ENCODE data around the gene LGI4.
"Not testable (repeated sequence)": the region's sequence is repeated elsewhere in the genome, so short reads cannot be mapped to it uniquely, and the experiment has no call there.

LGI4 gene

DNA sequence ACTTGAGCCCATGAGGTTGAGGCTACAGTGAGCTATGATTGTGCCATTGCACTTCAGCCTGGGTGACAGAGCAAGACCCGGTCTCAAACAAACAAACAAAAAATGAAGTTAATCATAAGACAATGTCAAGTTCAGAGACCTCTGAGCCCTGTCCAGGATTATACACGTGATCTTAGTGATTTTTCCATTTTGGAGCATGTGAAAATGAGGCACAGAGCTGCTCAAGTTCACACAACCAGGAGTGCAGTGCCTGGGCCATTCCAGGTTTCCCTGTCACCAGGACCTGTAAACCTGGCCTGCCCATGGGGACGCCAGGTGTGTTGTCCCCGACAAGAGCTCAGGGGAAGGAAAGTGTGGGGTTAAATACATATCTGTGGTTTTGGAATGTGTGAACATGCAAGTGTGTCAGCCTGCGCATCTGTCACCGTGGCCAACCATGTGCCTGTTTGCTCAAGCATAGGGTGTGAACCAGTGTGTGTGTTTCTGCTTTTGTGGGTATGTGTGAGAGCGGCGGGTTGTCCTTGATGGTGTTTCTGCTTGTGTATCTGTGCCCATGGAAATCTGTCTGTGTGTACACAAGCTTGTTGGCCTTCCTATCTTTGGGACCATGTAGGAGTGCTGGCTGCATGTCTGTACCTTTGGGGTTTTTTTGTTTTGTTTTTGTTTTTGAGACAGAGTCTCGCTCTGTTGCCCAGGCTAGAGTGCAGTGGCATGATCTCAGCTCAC lies 2.3 kb upstream of the LGI4 start:
- Histone ChIP-seq H3K36me3 (ENCODE audit: insufficient read depth, low read length) (no peaks in the 10 kb centered on the region), H3K4me1 (ENCODE audit: insufficient read depth, low read length) (peaks cover 19% of the 10 kb centered on the region), H3K4me3 (ENCODE audit: low read depth in 1 of 2, low read length in 2 of 2) (no peak overlapping the region), H3K9ac (ENCODE audit: low read length) (no peak overlapping the region), H3K27me3 (ENCODE audit: control insufficient read depth in 1 of 2, insufficient read depth in 2 of 2, low read length in 2 of 2) (peaks cover 7 to 33% of the 10 kb centered on the region in 2 donors), H3K9me3 (ENCODE audit: low read length) (no peaks in the 10 kb centered on the region), H3K27ac (ENCODE audit: low read depth, low read length) (no peak overlapping the region)

- no peak overlapping the region for H3K9ac ChIP-seq (ENCODE audit: low read length)
- H3K9me3 ChIP-seq (ENCODE audit: low read length): no peaks in the 10 kb centered on the region
- H3K4me1 ChIP-seq (ENCODE audit: insufficient read depth, low read length): peaks cover 11% of the 10 kb centered on the region
- peaks cover 0 to 24% of the 10 kb centered on the region in 2 donors for H3K27me3 ChIP-seq (ENCODE audit: control insufficient read depth in 1 of 2, insufficient read depth in 2 of 2, low read length in 2 of 2)
- H3K36me3 ChIP-seq (ENCODE audit: insufficient read depth, low read length): no peaks in the 10 kb centered on the region
- no peak overlapping the region for H3K4me3 ChIP-seq (ENCODE audit: low read depth in 1 of 2, low read length in 2 of 2)
- H3K27ac ChIP-seq (ENCODE audit: low read depth, low read length): no peak overlapping the region
These were observed 1.4 kb upstream of the LGI4 start for GRCh38 chr19:35136231-35136630.

DNA sequence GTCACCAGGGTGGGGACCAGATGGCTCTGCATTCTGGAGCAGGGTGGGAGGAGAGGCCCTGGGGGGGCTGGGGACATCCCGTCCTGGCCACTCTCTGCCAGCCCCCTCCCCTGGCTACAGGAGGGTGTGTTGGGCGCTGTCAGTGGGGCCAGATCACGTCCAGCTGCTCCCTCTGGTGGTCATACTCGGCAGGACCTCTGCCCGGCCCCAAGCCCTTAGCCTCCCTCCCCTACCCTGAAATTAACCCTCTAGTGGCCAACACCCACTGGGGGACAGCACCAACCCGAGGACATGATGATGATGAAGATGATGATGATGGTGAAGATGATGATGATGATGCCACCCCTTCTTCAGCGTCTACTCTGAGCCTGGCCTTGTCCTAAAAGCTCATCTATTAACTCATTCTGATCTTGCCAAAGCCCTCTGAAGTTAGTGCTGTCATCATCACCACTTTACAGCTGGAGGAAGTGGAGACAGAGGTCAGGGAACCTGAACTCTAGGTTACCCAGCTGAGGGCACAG lies 590 bp upstream of the LGI4 start:
- H3K4me3 ChIP-seq (ENCODE audit: low read depth in 1 of 2, low read length in 2 of 2): no peak overlapping the region
- H3K9ac ChIP-seq (ENCODE audit: low read length): no peak overlapping the region
- H3K36me3 ChIP-seq (ENCODE audit: insufficient read depth, low read length): no peaks in the 10 kb centered on the region
- peaks cover 10% of the 10 kb centered on the region for H3K4me1 ChIP-seq (ENCODE audit: insufficient read depth, low read length)
- peaks cover 0 to 24% of the 10 kb centered on the region in 2 donors for H3K27me3 ChIP-seq (ENCODE audit: control insufficient read depth in 1 of 2, insufficient read depth in 2 of 2, low read length in 2 of 2)
- peak overlapping the region; percentile 34 for H3K27ac ChIP-seq (ENCODE audit: low read depth, low read length)
- H3K9me3 ChIP-seq (ENCODE audit: low read length): no peaks in the 10 kb centered on the region

GRCh38 chr19:35133826-35134225 lies 1.0 kb downstream of the LGI4 start:
- Histone ChIP-seq H3K27ac (ENCODE audit: low read depth, low read length) (no peak overlapping the region), H3K4me1 (ENCODE audit: insufficient read depth, low read length) (peaks cover 4% of the 10 kb centered on the region), H3K9me3 (ENCODE audit: low read length) (no peaks in the 10 kb centered on the region), H3K27me3 (ENCODE audit: control insufficient read depth in 1 of 2, insufficient read depth in 2 of 2, low read length in 2 of 2) (peaks cover 0 to 8% of the 10 kb centered on the region in 2 donors), H3K9ac (ENCODE audit: low read length) (no peak overlapping the region), H3K36me3 (ENCODE audit: insufficient read depth, low read length) (no peaks in the 10 kb centered on the region), H3K4me3 (ENCODE audit: low read depth in 1 of 2, low read length in 2 of 2) (no peak overlapping the region)

- Histone ChIP-seq H3K27me3 (ENCODE audit: control insufficient read depth in 1 of 2, insufficient read depth in 2 of 2, low read length in 2 of 2) (no peaks in the 10 kb centered on the region), H3K9ac (ENCODE audit: low read length) (no peak overlapping the region), H3K4me3 (ENCODE audit: low read depth in 1 of 2, low read length in 2 of 2) (no peak overlapping the region), H3K27ac (ENCODE audit: low read depth, low read length) (no peak overlapping the region), H3K4me1 (ENCODE audit: insufficient read depth, low read length) (peaks cover 4% of the 10 kb centered on the region), H3K36me3 (ENCODE audit: insufficient read depth, low read length) (no peaks in the 10 kb centered on the region), H3K9me3 (ENCODE audit: low read length) (no peaks in the 10 kb centered on the region)
These were observed 2.6 kb downstream of the LGI4 start for GRCh38 chr19:35132254-35132653.

DNA sequence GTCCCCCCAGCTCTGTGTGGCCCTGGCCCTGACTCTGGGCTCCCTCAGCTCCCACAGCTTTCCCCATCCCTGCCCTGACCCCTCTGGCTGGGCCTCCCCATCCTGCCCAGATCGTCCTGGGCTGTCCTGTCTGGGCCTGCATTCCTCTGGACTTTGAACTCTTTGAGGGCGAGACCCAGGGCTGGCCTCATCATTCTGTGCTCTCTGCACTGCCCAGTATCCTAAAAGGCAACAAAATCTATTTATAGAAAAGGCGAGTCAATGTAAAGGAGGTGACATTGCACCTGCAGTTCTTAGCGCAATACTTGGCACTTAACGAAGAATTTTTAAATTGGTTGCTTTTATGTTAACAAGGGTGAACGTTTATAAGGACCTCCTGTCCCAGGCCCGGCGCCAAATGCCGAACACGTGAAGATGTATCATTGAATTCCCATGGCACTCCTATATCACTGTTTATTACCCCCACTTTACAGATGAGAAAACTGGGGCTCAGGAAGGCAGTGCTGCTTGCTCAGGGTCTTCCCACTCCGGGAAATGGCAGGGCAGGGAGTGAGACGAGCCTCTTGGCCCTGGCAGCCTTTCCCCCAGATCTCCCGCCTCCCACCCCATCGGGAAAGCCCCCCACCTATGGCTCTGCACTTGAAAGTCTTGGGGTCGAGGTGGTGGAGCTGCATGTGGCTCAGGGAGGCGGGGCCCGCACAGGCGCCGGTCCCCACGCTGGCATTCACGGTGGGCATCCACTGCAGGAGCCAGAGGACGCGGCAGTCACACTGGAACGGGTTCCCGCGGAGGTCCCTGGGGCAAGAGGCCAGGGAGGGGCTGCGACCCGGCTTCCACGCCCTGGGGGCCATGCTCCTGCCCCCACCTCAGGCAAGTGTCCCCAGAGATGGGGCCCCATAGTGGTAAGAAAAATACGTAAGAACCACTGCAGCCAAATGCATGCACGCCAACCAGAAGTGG lies 3.8 kb downstream of the LGI4 start:
- no peak overlapping the region for H3K27ac ChIP-seq (ENCODE audit: low read depth, low read length)
- H3K9ac ChIP-seq (ENCODE audit: low read length): no peak overlapping the region
- H3K4me3 ChIP-seq (ENCODE audit: low read depth in 1 of 2, low read length in 2 of 2): no peak overlapping the region
- no peaks in the 10 kb centered on the region for H3K9me3 ChIP-seq (ENCODE audit: low read length)
- H3K36me3 ChIP-seq (ENCODE audit: insufficient read depth, low read length): no peaks in the 10 kb centered on the region
- no peaks in the 10 kb centered on the region for H3K27me3 ChIP-seq (ENCODE audit: control insufficient read depth in 1 of 2, insufficient read depth in 2 of 2, low read length in 2 of 2)
- peaks cover 4% of the 10 kb centered on the region for H3K4me1 ChIP-seq (ENCODE audit: insufficient read depth, low read length)

GRCh38 chr19:35129724-35130274 lies 5.1 kb downstream of the LGI4 start:
- H3K4me1 ChIP-seq (ENCODE audit: insufficient read depth, low read length); H3K4me3 ChIP-seq (ENCODE audit: low read depth in 1 of 2, low read length in 2 of 2); H3K27ac ChIP-seq (ENCODE audit: low read depth, low read length); H3K27me3 ChIP-seq (ENCODE audit: control insufficient read depth in 1 of 2, insufficient read depth in 2 of 2, low read length in 2 of 2); H3K36me3 ChIP-seq (ENCODE audit: insufficient read depth, low read length); H3K9me3 ChIP-seq (ENCODE audit: low read length); H3K9ac ChIP-seq (ENCODE audit: low read length): not testable (repeated sequence)

GRCh38 chr19:35128398-35129057 lies 6.3 kb downstream of the LGI4 start:
- Histone ChIP-seq H3K9ac (ENCODE audit: low read length) (no peak overlapping the region), H3K4me3 (ENCODE audit: low read depth in 1 of 2, low read length in 2 of 2) (no peak overlapping the region), H3K9me3 (ENCODE audit: low read length) (no peaks in the 10 kb centered on the region), H3K27me3 (ENCODE audit: control insufficient read depth in 1 of 2, insufficient read depth in 2 of 2, low read length in 2 of 2) (no peaks in the 10 kb centered on the region), H3K4me1 (ENCODE audit: insufficient read depth, low read length) (peaks cover 7% of the 10 kb centered on the region), H3K27ac (ENCODE audit: low read depth, low read length) (no peak overlapping the region), H3K36me3 (ENCODE audit: insufficient read depth, low read length) (no peaks in the 10 kb centered on the region)

DNA sequence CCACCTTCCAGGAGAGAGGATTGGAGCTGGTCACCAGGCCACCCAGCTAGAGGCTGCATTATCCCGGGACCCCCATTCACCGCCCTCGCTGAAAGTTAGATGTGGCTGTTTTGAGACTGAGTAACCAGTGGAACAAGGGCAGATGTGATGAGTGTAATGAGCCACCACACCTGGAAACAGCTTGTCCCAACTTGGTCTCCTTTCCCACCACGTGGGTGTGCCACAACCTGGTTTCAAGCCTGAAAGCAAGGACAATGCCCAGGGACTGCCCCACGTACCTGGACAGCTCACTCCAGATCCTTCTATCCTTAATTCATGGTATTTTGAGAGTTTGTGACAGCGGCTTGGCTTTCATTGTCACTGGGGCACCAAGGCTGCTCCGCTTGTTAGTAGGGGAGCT lies 7.0 kb downstream of the LGI4 start:
- Histone ChIP-seq H3K9me3 (ENCODE audit: low read length) (no peaks in the 10 kb centered on the region), H3K9ac (ENCODE audit: low read length) (no peak overlapping the region), H3K27ac (ENCODE audit: low read depth, low read length) (no peak overlapping the region), H3K36me3 (ENCODE audit: insufficient read depth, low read length) (no peaks in the 10 kb centered on the region), H3K27me3 (ENCODE audit: control insufficient read depth in 1 of 2, insufficient read depth in 2 of 2, low read length in 2 of 2) (no peaks in the 10 kb centered on the region), H3K4me1 (ENCODE audit: insufficient read depth, low read length) (peaks cover 7% of the 10 kb centered on the region), H3K4me3 (ENCODE audit: low read depth in 1 of 2, low read length in 2 of 2) (no peak overlapping the region)

GRCh38 chr19:35126624-35126959 lies 8.3 kb downstream of the LGI4 start:
- H3K4me1 ChIP-seq (ENCODE audit: insufficient read depth, low read length): peaks cover 7% of the 10 kb centered on the region
- no peak overlapping the region for H3K4me3 ChIP-seq (ENCODE audit: low read depth in 1 of 2, low read length in 2 of 2)
- H3K9me3 ChIP-seq (ENCODE audit: low read length): no peaks in the 10 kb centered on the region
- no peak overlapping the region for H3K27ac ChIP-seq (ENCODE audit: low read depth, low read length)
- H3K27me3 ChIP-seq (ENCODE audit: control insufficient read depth in 1 of 2, insufficient read depth in 2 of 2, low read length in 2 of 2): no peaks in the 10 kb centered on the region
- H3K36me3 ChIP-seq (ENCODE audit: insufficient read depth, low read length): no peaks in the 10 kb centered on the region
- no peak overlapping the region for H3K9ac ChIP-seq (ENCODE audit: low read length)
